ENCODE measurements around the gene ZNF133. TPM values are rescaled to one million over a fixed set of nuclear protein-coding genes. Genes with fewer than 3 reads are reported as not detected.

ZNF133 gene
- total and polyA plus RNA-seq, 2 donors (not counting 1 experiment from before 2014, with no cell fraction given): 13.7 to 14.9 TPM

DNA sequence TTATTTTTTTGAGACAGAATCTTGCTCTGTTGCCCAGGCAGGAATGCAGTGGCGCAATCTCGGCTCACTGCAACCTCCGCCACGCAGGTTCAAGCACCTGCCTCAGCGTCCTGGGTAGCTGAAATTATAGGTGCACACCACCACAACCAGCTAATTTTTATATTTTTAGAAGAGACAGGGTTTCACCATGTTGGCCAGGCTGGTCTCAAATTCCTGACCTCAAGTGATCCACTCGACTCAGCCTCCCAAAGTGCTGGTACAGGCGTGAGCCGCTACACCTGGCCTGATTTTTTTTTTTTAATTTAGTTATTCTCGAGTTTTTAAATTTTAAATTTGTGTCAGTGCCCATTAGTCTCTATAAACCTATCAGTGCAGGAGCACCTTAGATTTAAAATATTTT lies 24.4 kb downstream of the ZNF133 start:
- Histone ChIP-seq H2AFZ (ENCODE audit: insufficient read depth, low read depth, low read length, poor library complexity, severe bottlenecking) (no peak overlapping the region), H3K27me3 (replicated peaks in 1 of 4; ENCODE audit: control extremely low read depth in 1 of 4, control insufficient read depth in 3 of 4, insufficient read depth in 4 of 4, low read length in 3 of 4) (no peaks in the 10 kb centered on the region), H3K27ac (ENCODE audit: low read length in 2 of 2) (no peak overlapping the region), H4K20me1 (ENCODE audit: control insufficient read depth, insufficient read depth, low read length, poor library complexity, severe bottlenecking) (no peaks in the 10 kb centered on the region), H3K9me3 (ENCODE audit: control extremely low read depth in 1 of 3, control insufficient read depth in 2 of 3, insufficient read depth in 1 of 3, low read length in 2 of 3) (peaks cover 0 to 1% (median 0%) of the 10 kb centered on the region in 3 donors), H3K36me3 (replicated peaks in 1 of 2; ENCODE audit: control extremely low read depth in 1 of 2, control insufficient read depth in 1 of 2, extremely low read depth in 1 of 2, insufficient read depth in 2 of 2, low read length in 1 of 2) (peaks cover 7 to 18% of the 10 kb centered on the region in 2 experiments), H3K9ac (ENCODE audit: low read length) (no peak overlapping the region), H3K4me3 (ENCODE audit: control extremely low read depth in 1 of 5, extremely low read depth in 1 of 5, insufficient read depth in 1 of 5, low read depth in 2 of 5, low read length in 4 of 5) (no peak overlapping the region), H3K4me1 (ENCODE audit: control insufficient read depth in 2 of 2, insufficient read depth in 2 of 2, low read length in 2 of 2) (no peaks in the 10 kb centered on the region), H3K4me2 (replicated peaks; ENCODE audit: low read depth, low read length, poor library complexity, severe bottlenecking) (no peak overlapping the region), H3K79me2 (ENCODE audit: control insufficient read depth, insufficient read depth, low read length) (no peaks in the 10 kb centered on the region)
- no CpG with 5 or more reads among the region's 9 CpGs for WGBS (ENCODE audit: insufficient coverage)
- POLR2A ChIA-PET: no interaction called here
- ATAC-seq (ENCODE audit: low read depth) (no peak), DNase-seq (no peak)
- CTCF ChIA-PET: no interaction called here
- no peaks in the 10 kb centered on the region for H3K4me1 Mint-ChIP-seq
- no peak overlapping the region for H3K4me3 Mint-ChIP-seq
- intact Hi-C loops (cut with micrococcal nuclease): no loop called here
- no peaks in the 10 kb centered on the region for H3K9me3 Mint-ChIP-seq (ENCODE audit: insufficient read depth)
- no peak overlapping the region for H3K27ac Mint-ChIP-seq
- TF ChIP-seq, protein P1, sequence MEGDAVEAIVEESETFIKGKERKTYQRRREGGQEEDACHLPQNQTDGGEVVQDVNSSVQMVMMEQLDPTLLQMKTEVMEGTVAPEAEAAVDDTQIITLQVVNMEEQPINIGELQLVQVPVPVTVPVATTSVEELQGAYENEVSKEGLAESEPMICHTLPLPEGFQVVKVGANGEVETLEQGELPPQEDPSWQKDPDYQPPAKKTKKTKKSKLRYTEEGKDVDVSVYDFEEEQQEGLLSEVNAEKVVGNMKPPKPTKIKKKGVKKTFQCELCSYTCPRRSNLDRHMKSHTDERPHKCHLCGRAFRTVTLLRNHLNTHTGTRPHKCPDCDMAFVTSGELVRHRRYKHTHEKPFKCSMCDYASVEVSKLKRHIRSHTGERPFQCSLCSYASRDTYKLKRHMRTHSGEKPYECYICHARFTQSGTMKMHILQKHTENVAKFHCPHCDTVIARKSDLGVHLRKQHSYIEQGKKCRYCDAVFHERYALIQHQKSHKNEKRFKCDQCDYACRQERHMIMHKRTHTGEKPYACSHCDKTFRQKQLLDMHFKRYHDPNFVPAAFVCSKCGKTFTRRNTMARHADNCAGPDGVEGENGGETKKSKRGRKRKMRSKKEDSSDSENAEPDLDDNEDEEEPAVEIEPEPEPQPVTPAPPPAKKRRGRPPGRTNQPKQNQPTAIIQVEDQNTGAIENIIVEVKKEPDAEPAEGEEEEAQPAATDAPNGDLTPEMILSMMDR (IDR thresholded peaks at IDR 0.05): no peak
- no peak for TF ChIP-seq EZH2 (IDR thresholded peaks at IDR 0.05; ENCODE audit: borderline replicate concordance, insufficient read depth, low read depth, low read length, poor library complexity, severe bottlenecking)
- no peaks in the 10 kb centered on the region for H3K27me3 Mint-ChIP-seq

DNA sequence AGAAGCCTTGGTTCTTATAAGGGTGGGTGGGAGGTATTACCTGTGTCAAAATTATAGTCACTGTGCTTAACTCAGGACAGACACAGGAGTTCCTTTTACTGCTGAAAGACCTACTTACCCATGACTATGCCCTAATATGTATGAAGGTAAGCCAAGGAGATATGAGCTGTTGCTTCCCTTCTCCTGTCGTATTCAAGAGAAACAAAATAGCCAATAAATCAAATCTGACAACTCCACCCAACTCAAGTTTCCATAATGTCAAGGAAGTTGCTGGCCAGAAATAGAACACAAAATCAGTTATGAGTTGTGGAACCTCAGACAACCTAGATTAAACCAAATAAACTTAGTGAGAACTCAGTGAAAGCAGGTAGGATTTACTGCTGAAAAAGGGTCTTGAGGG lies 25.1 kb downstream of the ZNF133 start:
- no peak overlapping the region for H3K9ac ChIP-seq (ENCODE audit: low read length)
- peaks cover 7 to 18% of the 10 kb centered on the region in 2 experiments for H3K36me3 ChIP-seq (replicated peaks in 1 of 2; ENCODE audit: control extremely low read depth in 1 of 2, control insufficient read depth in 1 of 2, extremely low read depth in 1 of 2, insufficient read depth in 2 of 2, low read length in 1 of 2)
- H3K79me2 ChIP-seq (ENCODE audit: control insufficient read depth, insufficient read depth, low read length): no peaks in the 10 kb centered on the region
- H4K20me1 ChIP-seq (ENCODE audit: control insufficient read depth, insufficient read depth, low read length, poor library complexity, severe bottlenecking): no peaks in the 10 kb centered on the region
- no peaks in the 10 kb centered on the region for H3K27me3 Mint-ChIP-seq
- no peak overlapping the region for H3K27ac Mint-ChIP-seq
- ChIA-PET CTCF (interaction anchor here (0.6 kb wide), 1 partner anchor 114 kb away, joined by 4 read pairs; no protein-coding TSS in a partner anchor), POLR2A (no interaction called here)
- no peaks in the 10 kb centered on the region for H3K4me1 ChIP-seq (ENCODE audit: control insufficient read depth in 2 of 2, insufficient read depth in 2 of 2, low read length in 2 of 2)
- intact Hi-C loops (cut with micrococcal nuclease): no loop called here
- no peaks in the 10 kb centered on the region for H3K9me3 Mint-ChIP-seq (ENCODE audit: insufficient read depth)
- H2AFZ ChIP-seq (ENCODE audit: insufficient read depth, low read depth, low read length, poor library complexity, severe bottlenecking): no peak overlapping the region
- TF ChIP-seq, protein P1 (IDR thresholded peaks at IDR 0.05): no peak
- no peak for TF ChIP-seq EZH2 (IDR thresholded peaks at IDR 0.05; ENCODE audit: borderline replicate concordance, insufficient read depth, low read depth, low read length, poor library complexity, severe bottlenecking)
- DNase-seq (no peak), ATAC-seq (ENCODE audit: low read depth) (no peak)
- H3K27ac ChIP-seq (ENCODE audit: low read length in 2 of 2): no peak overlapping the region
- peaks cover 0 to 1% (median 0%) of the 10 kb centered on the region in 3 donors for H3K9me3 ChIP-seq (ENCODE audit: control extremely low read depth in 1 of 3, control insufficient read depth in 2 of 3, insufficient read depth in 1 of 3, low read length in 2 of 3)
- no peak overlapping the region for H3K4me3 Mint-ChIP-seq
- 0% methylated on average over 1 of the region's 1 CpG for WGBS (ENCODE audit: insufficient coverage)
- no peaks in the 10 kb centered on the region for H3K27me3 ChIP-seq (replicated peaks in 1 of 4; ENCODE audit: control extremely low read depth in 1 of 4, control insufficient read depth in 3 of 4, insufficient read depth in 4 of 4, low read length in 3 of 4)
- no peaks in the 10 kb centered on the region for H3K4me1 Mint-ChIP-seq
- no peak overlapping the region for H3K4me3 ChIP-seq (ENCODE audit: control extremely low read depth in 1 of 5, extremely low read depth in 1 of 5, insufficient read depth in 1 of 5, low read depth in 2 of 5, low read length in 4 of 5)
- no peak overlapping the region for H3K4me2 ChIP-seq (replicated peaks; ENCODE audit: low read depth, low read length, poor library complexity, severe bottlenecking)
